ENCODE data around the gene EMP1. TPM values are rescaled to one million over a fixed set of nuclear protein-coding genes. Genes with fewer than 3 reads are reported as not detected.

The EMP1 gene
- polyA plus RNA-seq, 2 of the 4 experiments (the other 2 are of a cell fraction) = 17.3 to 21.2 TPM

DNA sequence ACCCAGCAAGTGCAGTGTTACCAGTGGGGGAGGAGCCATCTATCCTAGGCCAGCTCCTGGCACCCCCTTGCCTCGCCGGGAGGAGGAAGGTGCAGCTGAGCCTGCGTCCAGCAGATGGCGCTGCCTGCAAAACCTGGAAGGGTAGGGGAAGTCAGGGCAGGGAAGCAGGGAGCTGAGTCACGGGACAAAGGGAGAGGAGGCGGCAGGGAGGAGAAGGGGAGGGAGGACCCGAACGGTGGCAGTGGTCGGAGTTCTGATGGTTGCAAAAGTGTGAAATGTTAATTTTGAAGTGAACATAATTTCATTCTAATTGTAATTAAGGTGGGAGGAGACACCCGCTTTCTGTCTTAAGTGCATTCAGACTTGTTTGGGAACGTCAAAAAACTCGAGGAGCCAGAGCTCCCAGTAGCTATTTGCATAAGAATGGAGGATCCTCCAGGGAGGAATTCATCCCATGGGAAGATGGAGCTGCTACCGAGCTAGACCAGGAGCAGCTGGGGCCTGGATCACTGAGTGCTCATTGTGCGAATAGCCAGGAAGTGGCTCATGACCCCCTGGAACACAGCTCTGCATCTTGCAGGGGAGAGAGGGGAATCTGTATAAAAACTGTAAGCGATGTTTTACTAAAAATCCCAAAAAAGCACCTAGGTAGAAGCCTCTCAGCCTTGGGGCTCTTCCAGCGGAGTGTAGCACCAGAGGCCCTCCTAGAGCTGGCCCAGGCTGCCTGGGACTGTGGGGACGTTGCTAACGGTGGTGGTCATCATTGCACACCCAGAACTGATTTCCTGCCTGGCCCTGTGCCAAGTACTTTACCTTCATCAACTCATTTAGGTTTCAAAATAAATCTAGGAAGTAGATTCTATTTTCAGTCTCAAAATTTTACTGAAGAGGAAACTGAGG lies 59.5 kb downstream of the EMP1 start:
- POLR2A ChIA-PET = interaction anchor here (0.6 to 1.5 kb wide), 5 partner anchors 22 to 1513 kb away, joined by 3 to 10 read pairs (median 4); partner anchors contain the start of gene GRIN2B
- Histone ChIP-seq H3K9me3 (no peaks in the 10 kb centered on the region), H3K27ac (peak overlapping the region; percentile 79 to 87), H3K4me2 (peak overlapping the region; percentile 71), H3K4me3 (peak overlapping the region; percentile 40), H3K4me1 (peaks cover 6% of the 10 kb centered on the region)
- TF ChIP-seq BHLHE40 (IDR thresholded peaks at IDR 0.05; ENCODE audit: low read depth, low read length) = 0 out of 2 replicates have a peak, but pooled peaks have one; percentile 26
- peak; percentile 57; the same call in 1 of the 2 replicates for TF ChIP-seq NFE2L2 (conservative IDR thresholded peaks at IDR 0.05; ENCODE audit: low read length)
- TF ChIP-seq RAD21 (conservative IDR thresholded peaks at IDR 0.05 in 1 of 2, IDR thresholded peaks at IDR 0.05 in 1 of 2) = peak; percentile 85 to 95
- TF ChIP-seq, protein P1, sequence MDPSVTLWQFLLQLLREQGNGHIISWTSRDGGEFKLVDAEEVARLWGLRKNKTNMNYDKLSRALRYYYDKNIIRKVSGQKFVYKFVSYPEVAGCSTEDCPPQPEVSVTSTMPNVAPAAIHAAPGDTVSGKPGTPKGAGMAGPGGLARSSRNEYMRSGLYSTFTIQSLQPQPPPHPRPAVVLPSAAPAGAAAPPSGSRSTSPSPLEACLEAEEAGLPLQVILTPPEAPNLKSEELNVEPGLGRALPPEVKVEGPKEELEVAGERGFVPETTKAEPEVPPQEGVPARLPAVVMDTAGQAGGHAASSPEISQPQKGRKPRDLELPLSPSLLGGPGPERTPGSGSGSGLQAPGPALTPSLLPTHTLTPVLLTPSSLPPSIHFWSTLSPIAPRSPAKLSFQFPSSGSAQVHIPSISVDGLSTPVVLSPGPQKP (IDR thresholded peaks at IDR 0.05; ENCODE audit: low read depth, low read length) = no peak
- TF ChIP-seq, protein P2, sequence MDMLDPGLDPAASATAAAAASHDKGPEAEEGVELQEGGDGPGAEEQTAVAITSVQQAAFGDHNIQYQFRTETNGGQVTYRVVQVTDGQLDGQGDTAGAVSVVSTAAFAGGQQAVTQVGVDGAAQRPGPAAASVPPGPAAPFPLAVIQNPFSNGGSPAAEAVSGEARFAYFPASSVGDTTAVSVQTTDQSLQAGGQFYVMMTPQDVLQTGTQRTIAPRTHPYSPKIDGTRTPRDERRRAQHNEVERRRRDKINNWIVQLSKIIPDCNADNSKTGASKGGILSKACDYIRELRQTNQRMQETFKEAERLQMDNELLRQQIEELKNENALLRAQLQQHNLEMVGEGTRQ (IDR thresholded peaks at IDR 0.05) = peak; percentile 9; the same call in 1 of the 2 replicates
- TF ChIP-seq ZFP36 (IDR thresholded peaks at IDR 0.05; ENCODE audit: borderline replicate concordance, partially characterized antibody) = no peak
- TF ChIP-seq POLR2A (IDR thresholded peaks at IDR 0.05; ENCODE audit: low read length) = peak; percentile 67
- TF ChIP-seq KDM5A (IDR thresholded peaks at IDR 0.05) = no peak
- TF ChIP-seq EHMT2 (IDR thresholded peaks at IDR 0.05; ENCODE audit: low read depth) = no peak
- 0 out of 2 replicates have a peak, but pooled peaks have one; percentile 16 for TF ChIP-seq HOXB5 (CRISPR knock-in tag; IDR thresholded peaks at IDR 0.05)
- no peak for TF ChIP-seq FOSL2 (IDR thresholded peaks at IDR 0.05)
- peak; percentile 85 for TF ChIP-seq FOSL2 (CRISPR knock-in tag; IDR thresholded peaks at IDR 0.05)
- TF ChIP-seq, protein P3, sequence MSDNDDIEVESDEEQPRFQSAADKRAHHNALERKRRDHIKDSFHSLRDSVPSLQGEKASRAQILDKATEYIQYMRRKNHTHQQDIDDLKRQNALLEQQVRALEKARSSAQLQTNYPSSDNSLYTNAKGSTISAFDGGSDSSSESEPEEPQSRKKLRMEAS (IDR thresholded peaks at IDR 0.05) = peak; percentile 75; the same call in 1 of the 2 replicates
- TF ChIP-seq, protein P4, sequence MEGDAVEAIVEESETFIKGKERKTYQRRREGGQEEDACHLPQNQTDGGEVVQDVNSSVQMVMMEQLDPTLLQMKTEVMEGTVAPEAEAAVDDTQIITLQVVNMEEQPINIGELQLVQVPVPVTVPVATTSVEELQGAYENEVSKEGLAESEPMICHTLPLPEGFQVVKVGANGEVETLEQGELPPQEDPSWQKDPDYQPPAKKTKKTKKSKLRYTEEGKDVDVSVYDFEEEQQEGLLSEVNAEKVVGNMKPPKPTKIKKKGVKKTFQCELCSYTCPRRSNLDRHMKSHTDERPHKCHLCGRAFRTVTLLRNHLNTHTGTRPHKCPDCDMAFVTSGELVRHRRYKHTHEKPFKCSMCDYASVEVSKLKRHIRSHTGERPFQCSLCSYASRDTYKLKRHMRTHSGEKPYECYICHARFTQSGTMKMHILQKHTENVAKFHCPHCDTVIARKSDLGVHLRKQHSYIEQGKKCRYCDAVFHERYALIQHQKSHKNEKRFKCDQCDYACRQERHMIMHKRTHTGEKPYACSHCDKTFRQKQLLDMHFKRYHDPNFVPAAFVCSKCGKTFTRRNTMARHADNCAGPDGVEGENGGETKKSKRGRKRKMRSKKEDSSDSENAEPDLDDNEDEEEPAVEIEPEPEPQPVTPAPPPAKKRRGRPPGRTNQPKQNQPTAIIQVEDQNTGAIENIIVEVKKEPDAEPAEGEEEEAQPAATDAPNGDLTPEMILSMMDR (IDR thresholded peaks at IDR 0.05) = peak; percentile 94
- TF ChIP-seq, protein P5, sequence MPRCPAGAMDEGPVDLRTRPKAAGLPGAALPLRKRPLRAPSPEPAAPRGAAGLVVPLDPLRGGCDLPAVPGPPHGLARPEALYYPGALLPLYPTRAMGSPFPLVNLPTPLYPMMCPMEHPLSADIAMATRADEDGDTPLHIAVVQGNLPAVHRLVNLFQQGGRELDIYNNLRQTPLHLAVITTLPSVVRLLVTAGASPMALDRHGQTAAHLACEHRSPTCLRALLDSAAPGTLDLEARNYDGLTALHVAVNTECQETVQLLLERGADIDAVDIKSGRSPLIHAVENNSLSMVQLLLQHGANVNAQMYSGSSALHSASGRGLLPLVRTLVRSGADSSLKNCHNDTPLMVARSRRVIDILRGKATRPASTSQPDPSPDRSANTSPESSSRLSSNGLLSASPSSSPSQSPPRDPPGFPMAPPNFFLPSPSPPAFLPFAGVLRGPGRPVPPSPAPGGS (IDR thresholded peaks at IDR 0.05) = no peak
- peak; percentile 71 for TF ChIP-seq MAFK (IDR thresholded peaks at IDR 0.05; ENCODE audit: partially characterized antibody)
- TF ChIP-seq MYC (IDR thresholded peaks at IDR 0.05; ENCODE audit: borderline replicate concordance, low read length) = 0 out of 2 replicates have a peak, but pooled peaks have one; percentile 43
- TF ChIP-seq SMC3 (IDR thresholded peaks at IDR 0.05) = peak; percentile 88
- TF ChIP-seq, protein P6, sequence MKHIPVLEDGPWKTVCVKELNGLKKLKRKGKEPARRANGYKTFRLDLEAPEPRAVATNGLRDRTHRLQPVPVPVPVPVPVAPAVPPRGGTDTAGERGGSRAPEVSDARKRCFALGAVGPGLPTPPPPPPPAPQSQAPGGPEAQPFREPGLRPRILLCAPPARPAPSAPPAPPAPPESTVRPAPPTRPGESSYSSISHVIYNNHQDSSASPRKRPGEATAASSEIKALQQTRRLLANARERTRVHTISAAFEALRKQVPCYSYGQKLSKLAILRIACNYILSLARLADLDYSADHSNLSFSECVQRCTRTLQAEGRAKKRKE (CRISPR knock-in tag; IDR thresholded peaks at IDR 0.05; ENCODE audit: low read depth) = no peak
- CTCF ChIA-PET = interaction anchor here (0.5 to 5.9 kb wide), 76 partner anchors 10 to 918 kb away, joined by 3 to 70 read pairs (median 4); partner anchors contain the start of genes FAM234B and GRIN2B
- FAIRE-seq = peak; percentile 98
- DNase-seq (ENCODE audit: low read depth in 1 of 2, low spot score in 1 of 2) = peak; percentile 95
- ATAC-seq = peak; percentile 98 to 100
- 28% methylated on average over 18 of the region's 18 CpGs for WGBS (ENCODE audit: missing lambda C conversion rate)
